Measurements from ENCODE around the gene FBXO15.

Gene FBXO15

GRCh38 chr18:74116633-74117554 lies 30.7 kb downstream of the FBXO15 start:
- DNase-seq: peak in 3 of 10 donors; percentile 32 to 79 (median 41)
- intact Hi-C loops (cut with DNase I): loop anchor here (2.0 to 10.0 kb wide), 3 partner anchors 34 to 1352 kb away; no protein-coding TSS in a partner anchor

- intact Hi-C loops (cut with DNase I): loop anchor here (10.0 kb wide), 2 partner anchors 270 to 1350 kb away; no protein-coding TSS in a partner anchor
- no peak for DNase-seq
Measured at GRCh38 chr18:74115046-74115445, 32.6 kb downstream of the FBXO15 start.

GRCh38 chr18:74114116-74114515 lies 33.5 kb downstream of the FBXO15 start:
- no peak for DNase-seq
- intact Hi-C loops (cut with DNase I): loop anchor here (10.0 kb wide), 2 partner anchors 269 to 1349 kb away; no protein-coding TSS in a partner anchor

DNA sequence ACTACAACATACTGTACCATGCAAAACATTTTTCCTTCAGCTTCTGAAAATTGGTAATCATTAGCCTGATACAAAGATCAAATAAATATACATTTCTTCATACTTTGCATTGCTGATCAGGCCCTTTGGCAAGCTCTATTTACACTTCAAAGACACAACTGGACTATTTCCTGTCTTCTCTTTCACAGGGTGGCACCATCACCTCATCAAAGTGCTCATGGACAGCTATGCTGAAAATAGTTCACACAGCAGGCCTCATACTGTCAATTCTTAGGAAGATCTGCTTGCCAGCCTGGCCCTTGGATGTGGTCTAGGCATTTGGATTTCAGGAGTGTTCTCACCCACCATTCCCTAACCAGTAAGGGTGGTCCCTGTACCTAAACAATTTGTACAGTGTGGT lies 33.9 kb downstream of the FBXO15 start:
- intact Hi-C loops (cut with DNase I): loop anchor here (10.0 kb wide), 2 partner anchors 269 to 1349 kb away; no protein-coding TSS in a partner anchor
- no peak for DNase-seq

- intact Hi-C loops (cut with DNase I): loop anchor here (10.0 kb wide), 2 partner anchors 266 to 1346 kb away; no protein-coding TSS in a partner anchor
- DNase-seq: no peak
Measured at GRCh38 chr18:74110976-74111375, 36.7 kb downstream of the FBXO15 start.

DNA sequence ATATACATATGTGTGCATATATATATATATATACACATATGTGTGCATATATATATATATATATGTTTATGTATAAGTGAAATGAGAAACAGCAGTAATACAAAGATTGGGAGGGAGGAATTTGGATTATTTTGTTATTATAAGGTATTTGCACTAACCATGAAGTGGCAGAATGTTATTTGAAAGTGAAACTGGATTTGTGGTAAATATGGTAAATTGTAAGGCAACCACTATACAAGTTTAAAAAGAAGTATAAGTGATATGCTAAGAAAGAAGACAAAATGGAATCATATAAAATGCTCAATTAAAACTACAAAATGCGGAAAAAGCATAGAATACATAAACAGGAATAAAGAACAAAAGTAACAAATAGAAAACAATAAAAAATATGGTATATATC lies 37.5 kb downstream of the FBXO15 start:
- no peak for DNase-seq
- intact Hi-C loops (cut with DNase I): loop anchor here (10.0 kb wide), 2 partner anchors 265 to 1345 kb away; no protein-coding TSS in a partner anchor

DNA sequence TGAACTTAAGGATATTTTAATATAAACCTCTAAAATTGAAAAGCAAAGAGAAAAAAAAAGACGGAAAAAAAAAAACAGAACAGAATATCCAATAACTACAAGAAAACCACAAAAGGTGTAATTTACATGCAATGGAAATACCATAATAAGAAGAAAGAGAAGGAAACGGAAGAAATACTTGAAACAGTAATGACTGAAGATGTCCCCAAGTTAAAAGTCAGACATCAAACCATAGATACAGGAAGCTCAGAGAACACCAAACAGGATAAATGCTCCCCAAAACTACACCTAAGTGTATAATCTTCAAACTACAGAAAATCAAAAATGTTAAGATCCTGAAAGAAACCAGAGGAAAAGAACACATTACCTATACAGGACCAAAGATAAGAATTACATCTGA lies 39.2 kb downstream of the FBXO15 start:
- DNase-seq: no peak
- intact Hi-C loops (cut with DNase I): no loop called here

DNA sequence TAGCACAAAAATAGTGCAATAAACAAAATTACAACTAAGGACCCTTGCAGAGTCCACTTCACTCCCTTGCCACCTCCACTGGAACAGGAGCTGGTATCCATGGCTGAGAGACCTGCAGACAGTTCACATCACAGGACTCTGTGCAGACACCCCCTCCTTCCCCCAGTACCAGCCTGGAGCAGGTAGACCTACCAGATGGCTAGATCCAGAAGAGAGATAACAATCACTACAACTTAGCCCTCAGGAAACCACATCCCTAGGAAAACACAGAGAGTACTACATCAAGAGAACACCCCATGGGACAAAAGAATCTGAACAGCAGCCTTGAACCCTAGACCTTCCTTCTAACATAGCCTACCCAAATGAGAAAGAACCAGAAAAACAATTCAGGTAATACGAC lies 49.8 kb downstream of the FBXO15 start:
- intact Hi-C loops (cut with DNase I): no loop called here

GRCh38 chr18:74092922-74093321 lies 54.7 kb downstream of the FBXO15 start:
- intact Hi-C loops (cut with DNase I): no loop called here
- DNase-seq: no peak

More for the DNA sequence above, 49.8 kb downstream of the FBXO15 start:
- DNase-seq: no peak

DNA sequence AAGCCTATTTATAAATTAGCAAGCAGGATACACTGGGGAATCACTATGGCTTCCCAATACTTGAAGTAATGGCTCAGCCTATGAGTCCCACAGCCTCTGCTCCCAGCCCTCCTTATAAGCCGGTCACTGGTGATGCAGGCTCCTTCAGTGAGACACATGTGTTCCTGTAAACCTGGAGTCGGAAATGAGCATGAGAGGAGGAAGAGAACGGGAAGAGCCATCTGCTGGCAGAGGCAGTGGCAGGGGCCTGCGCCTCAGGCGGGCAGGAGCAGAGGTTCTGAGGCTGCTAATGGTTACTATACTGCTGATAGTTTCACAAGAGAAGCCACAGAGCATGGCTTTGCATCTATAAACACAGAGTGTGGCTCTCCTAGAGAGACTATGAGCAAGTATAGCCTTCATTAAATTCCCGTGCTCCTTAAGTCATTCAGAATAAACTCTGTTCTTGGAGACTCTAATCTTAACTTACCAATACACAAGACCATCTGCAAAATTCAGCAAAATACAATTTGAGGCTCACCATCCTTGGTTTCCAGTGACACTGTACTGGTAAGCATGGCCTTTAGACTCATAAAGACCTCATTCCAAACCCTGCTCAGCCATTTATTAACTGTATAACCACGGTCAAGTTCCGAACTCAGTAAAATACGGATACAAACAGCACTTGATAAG lies 63.3 kb downstream of the FBXO15 start:
- DNase-seq: peak in 1 of 10 donors; percentile 68
- intact Hi-C loops (cut with DNase I): loop anchor here (10.0 kb wide), 1 partner anchor 60 kb away; no protein-coding TSS in a partner anchor

GRCh38 chr18:74083557-74083952 lies 64.1 kb downstream of the FBXO15 start:
- intact Hi-C loops (cut with DNase I): loop anchor here (2.0 to 10.0 kb wide), 2 partner anchors 33 to 59 kb away; no protein-coding TSS in a partner anchor
- DNase-seq: no peak

GRCh38 chr18:74082742-74083556 lies 64.7 kb downstream of the FBXO15 start:
- intact Hi-C loops (cut with DNase I): loop anchor here (2.0 to 10.0 kb wide), 2 partner anchors 34 to 58 kb away; no protein-coding TSS in a partner anchor
- peak in 2 of 10 donors; percentile 23 to 67 for DNase-seq

DNA sequence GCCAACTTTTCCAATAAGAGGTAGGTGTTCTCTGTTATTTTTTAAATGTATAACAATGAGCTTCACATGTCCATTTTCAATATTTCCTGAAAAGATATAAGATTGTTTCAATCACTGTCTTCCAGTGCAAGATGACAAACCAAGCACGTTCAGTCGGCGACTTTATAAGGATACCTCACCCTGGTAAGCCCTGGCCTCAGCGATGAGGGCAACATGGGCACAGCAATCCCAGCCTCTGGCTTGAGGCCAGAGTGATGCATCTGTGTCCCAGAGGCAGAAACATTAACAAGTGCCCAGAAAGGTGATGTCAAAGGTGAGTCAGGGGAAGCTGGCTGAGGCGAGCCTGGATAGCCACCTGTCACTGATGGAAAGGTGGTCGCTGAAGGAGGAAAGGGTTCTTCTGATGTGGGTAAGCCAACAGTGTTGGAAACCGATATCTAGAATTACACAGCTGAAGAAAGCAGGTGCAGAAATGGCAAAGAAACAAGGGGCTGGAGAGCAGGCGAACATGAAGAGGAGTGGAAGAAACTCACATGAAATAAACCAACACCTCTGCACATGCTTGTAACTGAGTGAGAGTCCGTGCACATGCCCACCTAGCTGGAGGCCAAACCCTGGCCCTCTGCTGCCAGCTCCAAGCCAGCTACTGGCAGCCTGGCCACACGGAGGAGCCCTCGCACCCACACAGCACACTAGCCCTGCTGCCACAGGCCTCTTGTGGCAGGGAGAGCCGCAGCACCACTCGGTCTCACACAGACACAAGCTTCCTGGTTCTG lies 65.5 kb downstream of the FBXO15 start:
- intact Hi-C loops (cut with DNase I): loop anchor here (2.0 to 10.0 kb wide), 2 partner anchors 35 to 57 kb away; no protein-coding TSS in a partner anchor
- DNase-seq: peak in 8 of 10 donors; percentile 52 to 95 (median 71)

DNA sequence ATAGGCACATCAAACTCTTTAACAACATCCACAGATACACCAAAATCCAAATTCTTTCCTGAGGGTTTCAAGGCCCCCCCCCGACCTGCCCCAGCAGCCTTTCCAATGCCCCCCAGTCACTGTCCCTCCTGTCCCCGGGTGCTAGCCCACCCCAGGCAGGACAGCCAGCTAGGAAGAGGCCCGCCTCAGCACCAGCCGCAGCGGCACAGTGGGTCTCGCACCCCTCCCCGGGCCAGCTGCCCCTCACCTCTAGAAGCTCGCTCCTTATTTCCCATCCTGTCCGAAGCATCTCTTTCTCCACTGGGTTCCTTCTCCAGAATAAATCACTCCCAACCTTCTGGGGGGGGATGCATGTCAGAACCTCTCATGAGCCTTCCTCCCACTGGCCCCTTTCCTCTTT lies 69.4 kb downstream of the FBXO15 start:
- DNase-seq: peak in 2 of 10 donors; percentile 57 to 77
- intact Hi-C loops (cut with DNase I): no loop called here

- DNase-seq: peak in 1 of 10 donors; percentile 73
- intact Hi-C loops (cut with DNase I): no loop called here
Measured at GRCh38 chr18:74074668-74075564, 72.7 kb downstream of the FBXO15 start.

- intact Hi-C loops (cut with DNase I): no loop called here
- DNase-seq: peak in 1 of 10 donors; percentile 58
Measured at GRCh38 chr18:74073957-74074667, 73.5 kb downstream of the FBXO15 start.

All from posterior cingulate gyrus (tissue), 11 donors.